Stomach smooth muscle (tissue), 2 donors: ENCODE measurements around the gene INTS15.
"Not testable (repeated sequence)": the region's sequence is repeated elsewhere in the genome, so short reads cannot be mapped to it uniquely, and the experiment has no call there.

Experiments used
- H3K27ac ChIP-seq: one replicate; pipeline ENCODE4 v1.7.0; 2013; ENCODE audit warnings: mild to moderate bottlenecking, low read length, inconsistent platforms
- H3K27me3 ChIP-seq, 2 donors: one replicate each; pipeline ENCODE4 v1.7.0; 2013; ENCODE audit warnings: low read length in 2 of 2; ENCODE audit not compliant: insufficient read depth in 2 of 2, control insufficient read depth in 1 of 2
- H3K36me3 ChIP-seq, 2 donors: one replicate each; pipeline ENCODE4 v1.7.0; 2013; ENCODE audit warnings: low read length in 2 of 2; ENCODE audit not compliant: control insufficient read depth in 2 of 2, insufficient read depth in 2 of 2
- H3K4me1 ChIP-seq: one replicate; pipeline ENCODE4 v1.7.0; 2013; ENCODE audit warnings: low read length; ENCODE audit not compliant: control insufficient read depth, insufficient read depth
- H3K4me3 ChIP-seq, 2 donors: one replicate each; pipeline ENCODE4 v1.7.0; 2013; ENCODE audit warnings: low read length in 2 of 2
- H3K9ac ChIP-seq, 2 donors: one replicate each; pipeline ENCODE4 v1.7.0; 2013; ENCODE audit warnings: low read length in 2 of 2, mild to moderate bottlenecking in 1 of 2
- H3K9me3 ChIP-seq, 2 donors: one replicate each; pipeline ENCODE4 v1.7.0; 2013; ENCODE audit warnings: low read length in 2 of 2; ENCODE audit not compliant: control insufficient read depth in 2 of 2
- donor health status: healthy.
- donor health status: Pancreatic carcinoma.

INTS15 gene

GRCh38 chr7:6619961-6620360, 30.1 kb downstream of the INTS15 start:
- no peak overlapping the region for H3K9ac ChIP-seq
- no peaks in the 10 kb centered on the region for H3K27me3 ChIP-seq
- no peak overlapping the region for H3K27ac ChIP-seq
- no peaks in the 10 kb centered on the region for H3K9me3 ChIP-seq
- peaks cover 11% of the 10 kb centered on the region for H3K4me1 ChIP-seq
- peaks cover 11 to 18% of the 10 kb centered on the region in 2 donors for H3K36me3 ChIP-seq
- no peak overlapping the region for H3K4me3 ChIP-seq

GRCh38 chr7:6621195-6622133, 31.6 kb downstream of the INTS15 start:
- H3K36me3 ChIP-seq, result peaks cover 11 to 18% of the 10 kb centered on the region in 2 donors
- no peaks in the 10 kb centered on the region for H3K27me3 ChIP-seq
- H3K9me3 ChIP-seq, result no peaks in the 10 kb centered on the region
- H3K4me3 ChIP-seq, result no peak overlapping the region
- H3K4me1 ChIP-seq, result peaks cover 5% of the 10 kb centered on the region
- H3K9ac ChIP-seq, result no peak overlapping the region
- H3K27ac ChIP-seq, result no peak overlapping the region

- Histone ChIP-seq H3K4me3 (no peak overlapping the region), H3K36me3 (peaks cover 11 to 18% of the 10 kb centered on the region in 2 donors), H3K27ac (no peak overlapping the region), H3K9ac (no peak overlapping the region), H3K27me3 (no peaks in the 10 kb centered on the region), H3K9me3 (no peaks in the 10 kb centered on the region), H3K4me1 (no peaks in the 10 kb centered on the region)
Measured at GRCh38 chr7:6622134-6622710, 32.4 kb downstream of the INTS15 start.

GRCh38 chr7:6623589-6624245, 33.9 kb downstream of the INTS15 start:
- Histone ChIP-seq H3K36me3 (peaks cover 8 to 12% of the 10 kb centered on the region in 2 donors), H3K27me3 (no peaks in the 10 kb centered on the region), H3K4me3 (no peak overlapping the region), H3K4me1 (no peaks in the 10 kb centered on the region), H3K27ac (no peak overlapping the region), H3K9me3 (no peaks in the 10 kb centered on the region), H3K9ac (no peak overlapping the region)

DNA sequence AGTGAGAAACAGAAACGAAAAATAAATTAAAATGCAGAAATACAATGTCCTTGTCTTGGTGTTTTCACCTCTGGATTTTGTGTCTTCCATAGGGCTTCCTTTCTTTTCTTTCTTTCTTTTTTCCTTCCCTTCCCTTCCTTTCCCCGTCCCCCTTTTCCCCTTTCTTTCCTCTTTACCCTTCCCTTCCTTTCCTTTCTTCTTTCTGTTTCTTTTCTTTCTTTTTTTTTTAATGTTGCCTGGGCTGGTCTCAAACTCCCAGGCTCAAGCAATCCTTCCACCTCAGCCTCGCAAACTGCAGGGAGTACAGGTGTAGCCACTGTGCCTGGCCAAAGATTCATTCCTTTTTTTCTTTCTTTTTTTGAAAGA, 34.4 kb downstream of the INTS15 start:
- Histone ChIP-seq H3K27me3 (no peaks in the 10 kb centered on the region), H3K4me3 (no peak overlapping the region), H3K36me3 (peaks cover 8 to 12% of the 10 kb centered on the region in 2 donors), H3K4me1 (no peaks in the 10 kb centered on the region), H3K9ac (no peak overlapping the region), H3K9me3 (no peaks in the 10 kb centered on the region), H3K27ac (no peak overlapping the region)

DNA sequence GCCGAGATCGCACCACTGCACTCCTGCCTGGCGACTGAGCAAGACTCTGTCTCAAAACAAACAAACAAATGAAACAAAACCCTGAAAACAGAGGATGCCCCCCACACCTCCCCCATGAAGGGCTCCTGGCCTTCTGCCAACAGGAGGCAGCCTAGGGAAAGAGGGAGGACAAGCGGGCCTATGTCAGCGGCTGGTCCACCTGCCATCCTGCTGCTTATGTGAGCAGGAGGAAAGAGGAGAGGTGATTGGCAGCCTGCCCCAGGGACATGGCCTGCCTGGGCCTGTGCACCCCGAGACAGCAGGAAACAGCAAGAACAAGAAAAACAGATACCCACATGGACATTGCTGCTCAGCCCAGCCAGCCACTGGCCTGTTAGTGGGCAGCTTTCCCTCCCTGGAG, 38.2 kb downstream of the INTS15 start:
- Histone ChIP-seq H3K4me3 (no peak overlapping the region), H3K27me3 (no peaks in the 10 kb centered on the region), H3K9ac (no peak overlapping the region), H3K36me3 (peaks cover 0 to 3% of the 10 kb centered on the region in 2 donors), H3K9me3 (no peaks in the 10 kb centered on the region), H3K27ac (no peak overlapping the region), H3K4me1 (no peaks in the 10 kb centered on the region)

DNA sequence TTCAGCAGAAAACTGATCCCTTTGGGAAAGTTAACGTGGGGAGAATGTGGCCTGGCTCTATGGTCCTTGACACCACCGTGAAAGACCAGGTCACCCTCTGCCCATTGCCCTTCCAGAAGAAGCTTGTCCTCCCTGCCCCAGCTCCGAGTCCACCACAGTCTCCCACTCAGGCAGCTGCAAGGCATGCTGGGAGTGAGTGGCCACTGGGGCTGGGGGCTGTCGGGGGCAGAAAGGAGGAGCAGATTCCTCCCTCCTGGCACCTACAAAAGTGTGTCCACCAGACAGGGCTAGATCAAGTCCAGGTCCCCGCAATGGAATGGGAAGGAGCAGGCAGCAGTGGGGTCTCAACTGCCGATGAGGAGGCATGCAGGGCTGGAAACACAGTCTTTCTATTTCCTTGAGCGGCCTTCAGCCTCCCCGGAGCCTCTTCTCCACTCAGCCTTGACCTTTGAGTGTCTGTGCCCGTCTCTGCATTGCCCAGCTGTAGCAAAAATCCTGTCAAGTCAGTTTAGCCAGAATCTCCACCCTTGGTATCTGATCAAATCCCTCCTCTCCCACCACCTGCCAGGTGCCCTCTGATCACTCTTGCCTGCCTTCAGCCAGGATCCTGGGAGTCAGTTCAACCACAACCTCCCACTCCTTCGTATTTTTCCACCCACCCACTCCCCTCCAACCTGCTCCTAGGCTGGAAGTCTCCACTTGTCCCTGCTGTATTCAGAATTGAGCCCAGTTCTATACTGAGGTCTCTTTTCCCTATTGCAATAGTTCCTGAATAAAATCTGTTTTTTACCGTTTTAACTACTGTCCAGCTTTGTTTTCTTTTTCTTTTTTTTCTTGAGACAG, 40.4 kb downstream of the INTS15 start:
- no peaks in the 10 kb centered on the region for H3K4me1 ChIP-seq
- H3K36me3 ChIP-seq, result no peaks in the 10 kb centered on the region
- H3K9ac ChIP-seq, result no peak overlapping the region
- no peak overlapping the region for H3K4me3 ChIP-seq
- no peak overlapping the region for H3K27ac ChIP-seq
- H3K27me3 ChIP-seq, result no peaks in the 10 kb centered on the region
- H3K9me3 ChIP-seq, result no peaks in the 10 kb centered on the region

- Histone ChIP-seq H3K27ac (no peak overlapping the region), H3K9ac (no peak overlapping the region), H3K27me3 (no peaks in the 10 kb centered on the region), H3K4me1 (peaks cover 6% of the 10 kb centered on the region), H3K9me3 (no peaks in the 10 kb centered on the region), H3K4me3 (no peak overlapping the region), H3K36me3 (no peaks in the 10 kb centered on the region)
Measured at GRCh38 chr7:6631605-6632004, 41.8 kb downstream of the INTS15 start.

DNA sequence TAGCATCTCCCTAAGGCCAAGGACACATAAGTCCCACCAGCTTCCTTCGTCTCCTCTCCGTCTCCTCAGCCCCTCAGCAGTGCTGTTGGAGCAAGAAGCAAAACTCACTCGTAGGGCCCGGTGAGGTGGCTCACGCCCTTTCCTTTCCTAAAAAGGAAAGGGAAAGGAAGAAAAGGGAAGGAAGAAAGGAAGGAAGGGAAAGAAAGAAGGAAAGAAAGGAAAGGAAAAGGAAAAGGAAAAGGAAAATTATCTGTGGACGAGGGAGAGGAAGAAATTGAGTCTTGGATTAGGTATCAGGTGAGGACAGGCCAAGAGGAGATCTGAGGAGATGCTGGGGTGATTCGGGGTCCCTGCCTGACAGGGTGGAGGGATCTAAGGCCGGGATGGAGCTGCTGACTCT, 44.2 kb downstream of the INTS15 start:
- Histone ChIP-seq H3K36me3 (no peaks in the 10 kb centered on the region), H3K4me3 (no peak overlapping the region), H3K27ac (no peak overlapping the region), H3K27me3 (no peaks in the 10 kb centered on the region), H3K4me1 (peaks cover 18% of the 10 kb centered on the region), H3K9ac (no peak overlapping the region), H3K9me3 (no peaks in the 10 kb centered on the region)

DNA sequence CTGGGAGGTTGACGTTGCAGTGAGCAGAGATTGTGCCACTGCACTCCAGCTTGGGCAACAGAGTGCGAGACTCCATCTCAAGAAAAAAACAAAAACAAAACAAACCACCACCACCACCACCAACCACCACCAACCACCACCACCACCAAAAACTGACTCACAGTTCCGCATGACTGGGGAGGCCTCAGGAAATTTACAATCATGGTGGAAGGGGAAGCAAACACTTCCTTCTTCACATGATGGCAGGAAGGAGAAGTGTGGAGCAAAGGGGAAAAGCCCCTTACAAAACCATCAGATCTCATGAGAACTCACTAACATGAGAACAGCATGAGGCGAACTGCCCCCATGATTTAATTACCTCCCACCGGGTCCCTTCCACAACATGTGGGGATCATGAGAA, 45.1 kb downstream of the INTS15 start:
- not testable (repeated sequence) for H3K4me3 ChIP-seq, H3K36me3 ChIP-seq, H3K9ac ChIP-seq, H3K27me3 ChIP-seq, H3K27ac ChIP-seq, H3K9me3 ChIP-seq
- peaks cover 18% of the 10 kb centered on the region for H3K4me1 ChIP-seq
